Activated CD4-positive, alpha-beta T cell treated with anti-CD3 and anti-CD28 coated beads, Interleukin-2, Interleukin-6, amounts not matched to agents 100 ng/mL and 50 ng/mL, durations not matched to agents 16 hours and 8 hours (primary cell): ENCODE results near the gene DNAJC19.
"Not testable (repeated sequence)": the region's sequence is repeated elsewhere in the genome, so short reads cannot be mapped to it uniquely, and the experiment has no call there.

ENCODE experiments used
- DNase-seq: peaks from one replicate; pipeline ENCODE4 v3.0.0-alpha.2; 2020

The DNAJC19 gene

GRCh38 chr3:180989291-180990163 lies at the start of gene DNAJC19:
Gene DNAJC19, minus strand, starts transcription at chr3:180989736. Its CDS starts 134 bp downstream, at chr3:180989602.
- DNase-seq, result peak; percentile 95

GRCh38 chr3:181030948-181031347 lies 41.4 kb upstream of the DNAJC19 start:
- DNase-seq, result no peak

- DNase-seq, result no peak
These were observed 35.7 kb upstream of the DNAJC19 start for GRCh38 chr3:181025204-181025603.

- no peak for DNase-seq
These were observed 28.2 kb upstream of the DNAJC19 start for GRCh38 chr3:181017690-181018089.

GRCh38 chr3:181009225-181009624 lies 19.7 kb upstream of the DNAJC19 start:
- peak; percentile 31 for DNase-seq

GRCh38 chr3:181008796-181009195 lies 19.3 kb upstream of the DNAJC19 start:
- no peak for DNase-seq

GRCh38 chr3:181007262-181007661 lies 17.7 kb upstream of the DNAJC19 start:
- DNase-seq, result no peak

- no peak for DNase-seq
These were observed 17.0 kb upstream of the DNAJC19 start for GRCh38 chr3:181006541-181006940.

GRCh38 chr3:181003469-181003868 lies 13.9 kb upstream of the DNAJC19 start:
- not testable (repeated sequence) for DNase-seq

- not testable (repeated sequence) for DNase-seq
These were observed 12.8 kb upstream of the DNAJC19 start for GRCh38 chr3:181002331-181002730.

GRCh38 chr3:180996415-180996932 lies 6.9 kb upstream of the DNAJC19 start:
- no peak for DNase-seq

- DNase-seq, result no peak
These were observed 969 bp upstream of the DNAJC19 start for GRCh38 chr3:180990505-180990904.

GRCh38 chr3:180987344-180987743 lies 2.2 kb downstream of the DNAJC19 start:
- no peak for DNase-seq

GRCh38 chr3:180986366-180986765 lies 3.2 kb downstream of the DNAJC19 start:
- not testable (repeated sequence) for DNase-seq

- DNase-seq, result no peak
These were observed 6.4 kb downstream of the DNAJC19 start for GRCh38 chr3:180983136-180983535.

GRCh38 chr3:180981912-180982311 lies 7.6 kb downstream of the DNAJC19 start:
- DNase-seq, result no peak

GRCh38 chr3:180980611-180981010 lies 8.9 kb downstream of the DNAJC19 start:
- DNase-seq, result no peak

- no peak for DNase-seq
These were observed 9.6 kb downstream of the DNAJC19 start for GRCh38 chr3:180979961-180980360.

- DNase-seq, result no peak
These were observed 12.0 kb downstream of the DNAJC19 start for GRCh38 chr3:180977498-180977897.

- DNase-seq, result no peak
These were observed 15.2 kb downstream of the DNAJC19 start for GRCh38 chr3:180974286-180974685.

- no peak for DNase-seq
These were observed 16.0 kb downstream of the DNAJC19 start for GRCh38 chr3:180973543-180973942.

- DNase-seq, result no peak
These were observed 18.6 kb downstream of the DNAJC19 start for GRCh38 chr3:180970931-180971330.

GRCh38 chr3:180962530-180962929 lies 27.0 kb downstream of the DNAJC19 start:
- DNase-seq, result no peak

- DNase-seq, result no peak
These were observed 28.0 kb downstream of the DNAJC19 start for GRCh38 chr3:180961552-180961951.

GRCh38 chr3:180961087-180961486 lies 28.4 kb downstream of the DNAJC19 start:
- no peak for DNase-seq
